Neuronal stem cell (in vitro differentiated cells): ENCODE measurements around the gene AFTPH.
A peak's percentile ranks its signal among the peaks of the same experiment; 100 is the strongest.

Source experiments
- DNase-seq: peaks from one replicate; pipeline ENCODE4 v3.0.0-alpha.2; 2013; ENCODE audit warnings: low spot score
- H2AFZ ChIP-seq: one replicate; pipeline ENCODE4 v1.6.1; 2013; ENCODE audit warnings: mild to moderate bottlenecking, low read length, inconsistent platforms
- H2AK5ac ChIP-seq: 2 replicates; pipeline ENCODE4 v1.6.1; 2013; ENCODE audit warnings: low read depth, mild to moderate bottlenecking, inconsistent platforms, low read length, moderate library complexity, mixed read lengths
- H2BK120ac ChIP-seq: 2 replicates; pipeline ENCODE4 v1.6.1; 2013; ENCODE audit warnings: low read depth, mild to moderate bottlenecking, inconsistent platforms, low read length, moderate library complexity, mixed read lengths
- H2BK12ac ChIP-seq: one replicate; pipeline ENCODE4 v1.6.1; 2013; ENCODE audit warnings: low read length, inconsistent platforms
- H2BK15ac ChIP-seq: 2 replicates; pipeline ENCODE4 v1.6.1; 2013; ENCODE audit warnings: mild to moderate bottlenecking, low read length, inconsistent platforms, mixed read lengths
- H2BK5ac ChIP-seq: one replicate; pipeline ENCODE4 v1.6.1; 2013; ENCODE audit warnings: inconsistent platforms, mild to moderate bottlenecking, low read length, moderate library complexity
- H3K14ac ChIP-seq: one replicate; pipeline ENCODE4 v1.6.1; 2013; ENCODE audit warnings: low read length, inconsistent platforms
- H3K18ac ChIP-seq: 2 replicates; pipeline ENCODE4 v1.6.1; 2013; ENCODE audit warnings: low read length, inconsistent platforms
- H3K23ac ChIP-seq: 2 replicates; pipeline ENCODE4 v1.6.1; 2013; ENCODE audit warnings: low read depth, mild to moderate bottlenecking, mixed read lengths, low read length, inconsistent platforms; ENCODE audit not compliant: poor library complexity
- H3K27ac ChIP-seq: replicated peaks from 3 replicates; pipeline ENCODE4 v1.5.1; 2013; ENCODE audit warnings: low read length, inconsistent platforms
- H3K27me3 ChIP-seq, 3 experiments: 2 replicates each; pipeline ENCODE4 v1.6.1; 2013; ENCODE audit warnings: low read length in 3 of 3, mild to moderate bottlenecking in 2 of 3, inconsistent platforms in 1 of 3, low read depth in 1 of 3, mixed read lengths in 1 of 3, moderate library complexity in 1 of 3; ENCODE audit not compliant: control insufficient read depth in 3 of 3, insufficient read depth in 3 of 3
- H3K36me3 ChIP-seq, 2 donors: replicated peaks in 1 of 2; 2 replicates each; pipeline ENCODE4 v1.6.1; 2013; ENCODE audit warnings: low read length in 2 of 2; ENCODE audit not compliant: control insufficient read depth in 2 of 2, insufficient read depth in 2 of 2
- H3K4ac ChIP-seq: 2 replicates; pipeline ENCODE4 v1.6.1; 2013; ENCODE audit warnings: inconsistent platforms, mild to moderate bottlenecking, low read length, moderate library complexity
- H3K4me1 ChIP-seq, 2 donors: 1 replicate in 1 of 2; 2 replicates in 1 of 2; pipeline ENCODE4 v1.6.1; 2013; ENCODE audit warnings: low read length in 2 of 2, low read depth in 1 of 2; ENCODE audit not compliant: control insufficient read depth in 2 of 2, insufficient read depth in 1 of 2
- H3K4me2 ChIP-seq: one replicate; pipeline ENCODE4 v1.6.1; 2013; ENCODE audit warnings: mild to moderate bottlenecking, low read length, inconsistent platforms; ENCODE audit not compliant: insufficient read depth, poor library complexity, severe bottlenecking
- H3K4me3 ChIP-seq, 2 donors: 2 replicates each; pipeline ENCODE4 v1.5.1; 2013; ENCODE audit warnings: low read length in 2 of 2, mild to moderate bottlenecking in 2 of 2, inconsistent platforms in 1 of 2, moderate library complexity in 1 of 2
- H3K79me1 ChIP-seq: one replicate; pipeline ENCODE4 v1.6.1; 2013; ENCODE audit warnings: low read depth, mild to moderate bottlenecking, inconsistent platforms, low read length, moderate library complexity
- H3K9ac ChIP-seq: one replicate; pipeline ENCODE4 v1.6.1; 2013; ENCODE audit warnings: mild to moderate bottlenecking, low read depth, low read length, inconsistent platforms; ENCODE audit not compliant: poor library complexity
- H3K9me3 ChIP-seq, 2 donors: replicated peaks in 1 of 2; 2 replicates each; pipeline versions ENCODE3 to v1.6.1; 2013; ENCODE audit warnings: low read length in 2 of 2, mild to moderate bottlenecking in 2 of 2, inconsistent platforms in 1 of 2, low read depth in 1 of 2, mixed read lengths in 1 of 2, moderate library complexity in 1 of 2; ENCODE audit not compliant: control insufficient read depth in 2 of 2, insufficient read depth in 1 of 2
- H4K8ac ChIP-seq: one replicate; pipeline ENCODE4 v1.6.1; 2013; ENCODE audit warnings: low read depth, mild to moderate bottlenecking, inconsistent platforms, low read length, moderate library complexity
- H4K91ac ChIP-seq: one replicate; pipeline ENCODE4 v1.6.1; 2013; ENCODE audit warnings: low read length, low read depth, mild to moderate bottlenecking, inconsistent platforms; ENCODE audit not compliant: poor library complexity
- WGBS, 2 donors: extraction: QIAGEN DNeasy Blood & Tissue Kit; methylation state at CpG; one replicate each; pipeline ENCODE4 v1.1.7; 2013; ENCODE audit warnings: missing lambda C conversion rate in 2 of 2, mixed read lengths in 1 of 2; ENCODE audit not compliant: insufficient read length in 2 of 2, insufficient replicate concordance in 1 of 2; ENCODE audit errors: extremely low coverage in 2 of 2; 5-methylcytosine and 5-hydroxymethylcytosine counted together

Gene AFTPH

DNA sequence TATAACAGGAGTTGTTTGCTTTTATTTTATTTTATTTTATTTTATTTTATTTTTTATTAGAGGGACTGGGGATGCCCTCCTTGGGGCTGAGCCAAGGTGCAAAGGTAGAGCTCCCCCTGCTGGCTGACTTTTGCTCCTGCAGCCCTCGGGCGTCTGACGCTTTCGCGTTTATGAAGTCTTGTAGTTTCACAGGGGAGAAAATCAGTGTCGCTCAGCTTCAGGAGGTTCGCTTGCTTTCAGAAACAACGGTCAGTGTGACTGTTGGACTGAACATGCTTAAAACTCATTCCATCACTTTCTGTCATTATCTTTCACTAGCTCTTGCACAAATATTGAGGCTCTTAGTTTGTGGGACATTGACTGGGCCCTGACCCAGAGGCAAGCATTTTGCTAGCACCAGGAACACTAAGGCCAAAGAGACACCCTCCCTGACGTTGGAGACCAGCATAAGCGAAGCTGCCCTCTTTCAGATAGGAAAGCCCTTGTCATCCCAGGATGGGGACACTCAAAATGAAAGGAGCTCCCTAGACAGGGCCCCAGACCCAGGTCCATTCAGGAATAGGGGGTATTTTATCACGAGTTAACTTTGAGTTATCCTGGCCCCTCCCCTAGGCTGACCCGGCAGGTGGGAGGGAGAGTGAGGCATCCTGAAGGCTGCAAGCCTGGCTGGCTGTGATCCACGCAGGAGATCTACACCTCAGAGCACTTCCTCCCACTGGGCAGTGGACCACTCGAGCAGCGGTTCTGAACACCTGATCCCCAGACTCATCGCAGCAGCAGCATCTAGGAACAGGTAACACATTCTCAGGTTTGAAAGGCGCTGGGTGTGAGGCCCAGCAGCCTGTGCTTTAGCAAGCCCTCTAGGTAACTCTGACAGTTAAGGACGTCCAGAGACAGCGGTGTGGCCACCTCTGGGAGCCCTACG, 35.8 kb upstream of the AFTPH start:
- Histone ChIP-seq H3K4me1 (peaks cover 6 to 7% of the 10 kb centered on the region in 2 donors), H3K4ac (no peak overlapping the region), H2AK5ac (no peak overlapping the region), H4K8ac (no peak overlapping the region), H3K4me3 (no peak overlapping the region), H2BK120ac (no peak overlapping the region), H2AFZ (peak overlapping the region; percentile 31), H3K4me2 (no peak overlapping the region), H3K36me3 (no peaks in the 10 kb centered on the region), H3K9ac (no peak overlapping the region), H3K14ac (no peak overlapping the region), H3K27me3 (no peaks in the 10 kb centered on the region), H3K27ac (no peak overlapping the region), H3K23ac (no peak overlapping the region), H3K18ac (peak overlapping the region; percentile 37), H3K79me1 (no peaks in the 10 kb centered on the region), H4K91ac (no peak overlapping the region), H2BK12ac (no peak overlapping the region), H2BK5ac (no peak overlapping the region), H2BK15ac (no peak overlapping the region), H3K9me3 (no peaks in the 10 kb centered on the region)
- no CpG with 5 or more reads among the region's 20 CpGs for WGBS, 2 donors
- peak; percentile 78 for DNase-seq

DNA sequence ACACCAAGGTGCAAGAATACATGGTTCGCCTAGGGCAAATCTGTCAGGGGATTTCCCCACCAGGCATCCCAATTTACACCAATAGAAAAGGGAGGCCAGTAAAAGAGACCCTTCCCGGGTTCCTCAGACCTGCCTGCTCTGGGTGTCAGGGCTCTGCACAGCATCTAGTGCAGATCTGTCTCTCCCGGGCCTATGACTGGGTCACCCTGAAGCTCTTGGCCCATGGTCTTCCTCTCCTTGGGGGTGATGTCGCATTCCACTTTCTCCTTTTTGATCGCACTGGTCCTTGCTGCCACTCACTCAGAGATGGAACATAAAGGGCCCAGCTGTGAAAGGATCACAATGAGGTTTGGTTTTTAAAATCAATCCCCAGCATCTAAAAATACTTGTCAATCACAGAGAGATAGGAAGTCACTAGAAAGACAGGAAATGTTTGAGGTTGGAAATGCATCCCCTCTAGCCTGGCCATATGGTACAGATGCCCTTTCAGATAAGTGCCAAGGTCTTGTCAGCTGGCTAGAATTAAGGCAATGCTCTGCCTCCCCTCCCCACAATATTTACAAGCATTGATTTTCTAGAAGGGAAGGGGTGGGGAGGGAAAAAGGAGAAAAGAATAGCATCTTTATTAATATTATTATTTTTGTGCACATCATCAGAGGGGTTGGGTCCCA, 34.9 kb upstream of the AFTPH start:
- Histone ChIP-seq H3K18ac (no peak overlapping the region), H3K27me3 (no peaks in the 10 kb centered on the region), H2BK120ac (no peak overlapping the region), H3K4ac (no peak overlapping the region), H2BK12ac (no peak overlapping the region), H3K9ac (no peak overlapping the region), H4K91ac (no peak overlapping the region), H3K4me3 (no peak overlapping the region), H2AFZ (no peak overlapping the region), H3K79me1 (no peaks in the 10 kb centered on the region), H2BK5ac (no peak overlapping the region), H3K4me1 (peaks cover 6 to 7% of the 10 kb centered on the region in 2 donors), H2BK15ac (no peak overlapping the region), H3K14ac (no peak overlapping the region), H3K23ac (no peak overlapping the region), H4K8ac (no peak overlapping the region), H3K9me3 (no peaks in the 10 kb centered on the region), H3K4me2 (no peak overlapping the region), H3K27ac (no peak overlapping the region), H3K36me3 (no peaks in the 10 kb centered on the region), H2AK5ac (no peak overlapping the region)
- WGBS, 2 donors, result no CpG with 5 or more reads among the region's 5 CpGs
- DNase-seq, result no peak

DNA sequence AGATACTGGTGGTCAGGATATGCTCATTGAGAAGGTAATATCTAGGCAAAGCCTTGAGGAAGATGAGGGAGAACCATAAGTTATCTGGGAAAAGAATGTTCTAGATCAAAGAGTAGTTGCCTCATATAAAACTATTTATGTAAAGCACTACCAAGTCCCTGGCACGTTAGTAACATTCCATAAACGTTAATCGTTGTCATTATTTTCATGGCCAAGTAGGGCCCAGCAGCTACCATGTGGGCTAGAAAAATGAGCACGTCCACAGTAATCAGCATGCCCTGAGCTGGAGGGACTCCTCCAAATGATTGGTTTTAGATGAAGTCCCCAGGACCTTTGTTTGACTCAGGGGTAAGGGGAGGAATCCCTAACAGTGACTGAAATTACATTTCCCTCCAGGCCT, 32.7 kb upstream of the AFTPH start:
- H2BK12ac ChIP-seq, result no peak overlapping the region
- H3K18ac ChIP-seq, result no peak overlapping the region
- H2BK5ac ChIP-seq, result no peak overlapping the region
- no peaks in the 10 kb centered on the region for H3K79me1 ChIP-seq
- no peak overlapping the region for H3K4ac ChIP-seq
- no peaks in the 10 kb centered on the region for H3K27me3 ChIP-seq
- H2AK5ac ChIP-seq, result no peak overlapping the region
- no peak overlapping the region for H2BK15ac ChIP-seq
- H3K4me2 ChIP-seq, result no peak overlapping the region
- H3K4me3 ChIP-seq, result no peak overlapping the region
- no peak overlapping the region for H2AFZ ChIP-seq
- DNase-seq, result no peak
- peaks cover 6 to 7% of the 10 kb centered on the region in 2 donors for H3K4me1 ChIP-seq
- H3K14ac ChIP-seq, result no peak overlapping the region
- no peak overlapping the region for H4K8ac ChIP-seq
- H4K91ac ChIP-seq, result no peak overlapping the region
- no peak overlapping the region for H3K27ac ChIP-seq
- H2BK120ac ChIP-seq, result no peak overlapping the region
- H3K36me3 ChIP-seq, result no peaks in the 10 kb centered on the region
- H3K23ac ChIP-seq, result no peak overlapping the region
- no peak overlapping the region for H3K9ac ChIP-seq
- WGBS, 2 donors, result no CpG with 5 or more reads among the region's 4 CpGs
- no peaks in the 10 kb centered on the region for H3K9me3 ChIP-seq

DNA sequence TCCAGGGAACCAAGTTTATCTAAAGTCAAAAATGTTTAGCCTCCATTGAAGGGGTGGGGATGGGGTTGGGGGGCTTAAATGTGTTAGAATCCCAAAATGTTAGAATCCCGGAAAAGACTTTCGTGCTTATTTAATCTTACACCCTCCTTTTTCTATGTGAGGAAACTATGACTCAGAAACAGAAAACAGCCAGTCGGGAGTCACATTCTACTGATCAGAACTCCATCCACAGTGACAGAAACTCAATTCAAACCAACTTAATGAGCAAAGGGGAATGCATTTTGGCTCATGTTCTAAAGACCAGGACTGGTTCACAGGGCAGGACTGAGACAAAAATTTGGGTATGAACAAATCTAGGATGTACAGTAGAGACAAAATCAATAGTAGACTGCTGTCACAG, 31.9 kb upstream of the AFTPH start:
- no peak overlapping the region for H3K4ac ChIP-seq
- H2BK15ac ChIP-seq, result no peak overlapping the region
- H2AFZ ChIP-seq, result no peak overlapping the region
- H2BK120ac ChIP-seq, result no peak overlapping the region
- WGBS, 2 donors, result no CpG with 5 or more reads among the region's 3 CpGs
- H2AK5ac ChIP-seq, result no peak overlapping the region
- peaks cover 6 to 7% of the 10 kb centered on the region in 2 donors for H3K4me1 ChIP-seq
- no peak overlapping the region for H2BK5ac ChIP-seq
- H3K9me3 ChIP-seq, result no peaks in the 10 kb centered on the region
- no peak overlapping the region for H3K4me3 ChIP-seq
- no peak for DNase-seq
- H2BK12ac ChIP-seq, result no peak overlapping the region
- H3K23ac ChIP-seq, result no peak overlapping the region
- H3K4me2 ChIP-seq, result no peak overlapping the region
- H3K79me1 ChIP-seq, result no peaks in the 10 kb centered on the region
- H3K27ac ChIP-seq, result no peak overlapping the region
- H3K36me3 ChIP-seq, result no peaks in the 10 kb centered on the region
- H4K91ac ChIP-seq, result no peak overlapping the region
- no peak overlapping the region for H3K9ac ChIP-seq
- no peak overlapping the region for H4K8ac ChIP-seq
- no peaks in the 10 kb centered on the region for H3K27me3 ChIP-seq
- no peak overlapping the region for H3K18ac ChIP-seq
- H3K14ac ChIP-seq, result no peak overlapping the region
